Skeletal muscle satellite cell (primary cell): ENCODE results near the gene UGT1A3. TPM values are rescaled to one million over a fixed set of nuclear protein-coding genes. Genes with fewer than 3 reads are reported as not detected.

Experiments used
- H3K27me3 ChIP-seq: 2 replicates; pipeline ENCODE4 v1.7.0; 2013; ENCODE audit warnings: low read length; ENCODE audit not compliant: control insufficient read depth, insufficient read depth
- H3K36me3 ChIP-seq: 2 replicates; pipeline ENCODE4 v1.7.0; 2013; ENCODE audit warnings: mild to moderate bottlenecking, control low read depth, low read length; ENCODE audit not compliant: insufficient read depth
- H3K4me1 ChIP-seq: 2 replicates; pipeline ENCODE4 v1.7.0; 2013; ENCODE audit warnings: low read length; ENCODE audit not compliant: control insufficient read depth, insufficient read depth
- H3K4me2 ChIP-seq: 2 replicates; pipeline ENCODE4 v1.7.0; 2013; ENCODE audit warnings: mild to moderate bottlenecking, low read length
- H3K4me3 ChIP-seq: 2 replicates; pipeline ENCODE4 v1.7.0; 2013; ENCODE audit warnings: low read length
- H3K9ac ChIP-seq: 2 replicates; pipeline ENCODE4 v1.7.0; 2013; ENCODE audit warnings: mild to moderate bottlenecking, low read depth, low read length, moderate library complexity
- H3K9me3 ChIP-seq: replicated peaks from 2 replicates; pipeline ENCODE4 v1.7.0; 2013; ENCODE audit warnings: mild to moderate bottlenecking, control low read depth, low read length
- total RNA-seq: library from RNA; depleted of rRNA; stranded (reverse); fragments of >200 nt; gene quantifications from 2 replicates; pipeline ENCODE4 v1.2.3, GENCODE V29; 2012; rRNA removed

The UGT1A3 gene
- not detected in 2 replicates for total RNA-seq

GRCh38 chr2:233728723-233729301, at the start of gene UGT1A3:
TSS of gene UGT1A3 (plus strand) at chr2:233729042. CDS start at chr2:233729127, 85 bp downstream.
- H3K4me2 ChIP-seq, result no peak within 1 kb of the TSS
- H3K9ac ChIP-seq, result no peak within 1 kb of the TSS
- no peaks in the 10 kb centered on the region for H3K36me3 ChIP-seq
- H3K9me3 ChIP-seq, result no peaks in the 10 kb centered on the region
- no peaks in the 10 kb centered on the region for H3K4me1 ChIP-seq
- H3K4me3 ChIP-seq, result no peak within 1 kb of the TSS
- no peaks in the 10 kb centered on the region for H3K27me3 ChIP-seq

GRCh38 chr2:233679196-233679595, 49.6 kb upstream of the UGT1A3 start:
- no peaks in the 10 kb centered on the region for H3K36me3 ChIP-seq
- no peaks in the 10 kb centered on the region for H3K9me3 ChIP-seq
- H3K4me2 ChIP-seq, result no peak overlapping the region
- peaks cover 4% of the 10 kb centered on the region for H3K27me3 ChIP-seq
- H3K4me3 ChIP-seq, result no peak overlapping the region
- no peak overlapping the region for H3K9ac ChIP-seq
- H3K4me1 ChIP-seq, result no peaks in the 10 kb centered on the region

- peaks cover 4% of the 10 kb centered on the region for H3K27me3 ChIP-seq
- H3K9ac ChIP-seq, result no peak overlapping the region
- no peak overlapping the region for H3K4me3 ChIP-seq
- no peaks in the 10 kb centered on the region for H3K36me3 ChIP-seq
- H3K4me2 ChIP-seq, result no peak overlapping the region
- no peaks in the 10 kb centered on the region for H3K4me1 ChIP-seq
- no peaks in the 10 kb centered on the region for H3K9me3 ChIP-seq
Observed at GRCh38 chr2:233680361-233681045, 48.3 kb upstream of the UGT1A3 start.

GRCh38 chr2:233681521-233682099, 47.2 kb upstream of the UGT1A3 start, which contains the start of gene UGT1A7:
TSS of gene UGT1A7 (plus strand) at chr2:233681901. CDS start at chr2:233681938, 37 bp downstream.
- H3K4me3 ChIP-seq, result no peak within 1 kb of the TSS
- H3K27me3 ChIP-seq, result peaks cover 4% of the 10 kb centered on the region
- H3K9ac ChIP-seq, result no peak within 1 kb of the TSS
- H3K4me1 ChIP-seq, result no peaks in the 10 kb centered on the region
- no peak within 1 kb of the TSS for H3K4me2 ChIP-seq
- H3K36me3 ChIP-seq, result no peaks in the 10 kb centered on the region
- H3K9me3 ChIP-seq, result no peaks in the 10 kb centered on the region

- H3K27me3 ChIP-seq, result peaks cover 4% of the 10 kb centered on the region
- no peak overlapping the region for H3K4me3 ChIP-seq
- H3K4me2 ChIP-seq, result no peak overlapping the region
- H3K9me3 ChIP-seq, result no peaks in the 10 kb centered on the region
- no peaks in the 10 kb centered on the region for H3K36me3 ChIP-seq
- no peak overlapping the region for H3K9ac ChIP-seq
- no peaks in the 10 kb centered on the region for H3K4me1 ChIP-seq
Observed at GRCh38 chr2:233684640-233685039, 44.2 kb upstream of the UGT1A3 start.

- Histone ChIP-seq H3K27me3 (peaks cover 4% of the 10 kb centered on the region), H3K4me2 (no peak overlapping the region), H3K9me3 (no peaks in the 10 kb centered on the region), H3K36me3 (no peaks in the 10 kb centered on the region), H3K4me3 (no peak overlapping the region), H3K4me1 (no peaks in the 10 kb centered on the region), H3K9ac (no peak overlapping the region)
Observed at GRCh38 chr2:233686928-233687327, 41.9 kb upstream of the UGT1A3 start.

- H3K4me3 ChIP-seq, result no peak overlapping the region
- no peaks in the 10 kb centered on the region for H3K9me3 ChIP-seq
- no peaks in the 10 kb centered on the region for H3K36me3 ChIP-seq
- no peak overlapping the region for H3K4me2 ChIP-seq
- H3K4me1 ChIP-seq, result no peaks in the 10 kb centered on the region
- no peaks in the 10 kb centered on the region for H3K27me3 ChIP-seq
- no peak overlapping the region for H3K9ac ChIP-seq
Observed at GRCh38 chr2:233688341-233688740, 40.5 kb upstream of the UGT1A3 start.

- Histone ChIP-seq H3K4me1 (no peaks in the 10 kb centered on the region), H3K9ac (no peak overlapping the region), H3K36me3 (no peaks in the 10 kb centered on the region), H3K9me3 (no peaks in the 10 kb centered on the region), H3K4me2 (no peak overlapping the region), H3K27me3 (no peaks in the 10 kb centered on the region), H3K4me3 (no peak overlapping the region)
Observed at GRCh38 chr2:233689031-233689430, 39.8 kb upstream of the UGT1A3 start.

GRCh38 chr2:233689501-233689900, 39.3 kb upstream of the UGT1A3 start:
- Histone ChIP-seq H3K27me3 (no peaks in the 10 kb centered on the region), H3K36me3 (no peaks in the 10 kb centered on the region), H3K9me3 (no peaks in the 10 kb centered on the region), H3K9ac (no peak overlapping the region), H3K4me2 (no peak overlapping the region), H3K4me3 (no peak overlapping the region), H3K4me1 (no peaks in the 10 kb centered on the region)

- Histone ChIP-seq H3K9ac (no peak overlapping the region), H3K4me2 (no peak overlapping the region), H3K27me3 (no peaks in the 10 kb centered on the region), H3K36me3 (no peaks in the 10 kb centered on the region), H3K4me3 (no peak overlapping the region), H3K9me3 (no peaks in the 10 kb centered on the region), H3K4me1 (no peaks in the 10 kb centered on the region)
Observed at GRCh38 chr2:233690444-233690843, 38.4 kb upstream of the UGT1A3 start.

- Histone ChIP-seq H3K4me3 (no peak overlapping the region), H3K9ac (no peak overlapping the region)
Observed at GRCh38 chr2:233691443-233692433, 37.1 kb upstream of the UGT1A3 start.

More at GRCh38 chr2:233691443-233692433, 37.1 kb upstream of the UGT1A3 start:
- Histone ChIP-seq H3K27me3 (no peaks in the 10 kb centered on the region), H3K9me3 (no peaks in the 10 kb centered on the region), H3K4me2 (no peak overlapping the region), H3K36me3 (no peaks in the 10 kb centered on the region), H3K4me1 (no peaks in the 10 kb centered on the region)
